ENCODE data around the gene NT5C3A. TPM values are rescaled to one million over a fixed set of nuclear protein-coding genes. Genes with fewer than 3 reads are reported as not detected.

The NT5C3A gene
- total and polyA plus RNA-seq, 9 donors: 17.4 to 33.0 (median 22.4) TPM

- DNase-seq: no peak
- no peaks in the 10 kb centered on the region for H3K4me1 ChIP-seq (ENCODE audit: insufficient read depth)
- WGBS, 3 donors: 11 to 14% (median 12%) methylated on average over 2 of the region's 2 CpGs
Observed at GRCh38 chr7:33087356-33087755, 24.8 kb upstream of the NT5C3A start.

GRCh38 chr7:33079763-33080690, 17.5 kb upstream of the NT5C3A start:
- Histone ChIP-seq H3K27me3 (no peaks in the 10 kb centered on the region), H3K4me1 (ENCODE audit: insufficient read depth) (no peaks in the 10 kb centered on the region), H3K9me3 (no peaks in the 10 kb centered on the region), H3K36me3 (no peaks in the 10 kb centered on the region), H3K4me3 (no peak overlapping the region), H3K27ac (no peak overlapping the region)
- 80 to 90% (median 83%) methylated on average over 9 of the region's 9 CpGs for WGBS, 3 donors
- TF ChIP-seq CTCF (IDR thresholded peaks at IDR 0.05): no peak
- no peak for TF ChIP-seq EP300 (IDR thresholded peaks at IDR 0.05)
- no peak for TF ChIP-seq POLR2A (IDR thresholded peaks at IDR 0.05)
- intact Hi-C loops (cut with DNase I): no loop called here
- no peak for DNase-seq

More at GRCh38 chr7:33087356-33087755, 24.8 kb upstream of the NT5C3A start:
- no peaks in the 10 kb centered on the region for H3K36me3 ChIP-seq
- intact Hi-C loops (cut with DNase I): no loop called here
- H3K27me3 ChIP-seq: no peaks in the 10 kb centered on the region
- TF ChIP-seq POLR2A (IDR thresholded peaks at IDR 0.05) (no peak), EP300 (IDR thresholded peaks at IDR 0.05) (no peak), CTCF (IDR thresholded peaks at IDR 0.05) (no peak)
- no peaks in the 10 kb centered on the region for H3K9me3 ChIP-seq
- no peak overlapping the region for H3K27ac ChIP-seq
- H3K4me3 ChIP-seq: no peak overlapping the region

GRCh38 chr7:33079096-33079495, 16.5 kb upstream of the NT5C3A start:
- no peaks in the 10 kb centered on the region for H3K9me3 ChIP-seq
- whole genome bisulfite sequencing, 3 donors: 80 to 88% (median 80%) methylated on average over 2 of the region's 2 CpGs
- H3K4me3 ChIP-seq: no peak overlapping the region
- intact Hi-C loops (cut with DNase I): no loop called here
- H3K4me1 ChIP-seq (ENCODE audit: insufficient read depth): no peaks in the 10 kb centered on the region
- no peaks in the 10 kb centered on the region for H3K36me3 ChIP-seq
- DNase-seq: no peak
- TF ChIP-seq POLR2A (IDR thresholded peaks at IDR 0.05) (no peak), EP300 (IDR thresholded peaks at IDR 0.05) (no peak), CTCF (IDR thresholded peaks at IDR 0.05) (no peak)
- H3K27ac ChIP-seq: no peak overlapping the region
- no peaks in the 10 kb centered on the region for H3K27me3 ChIP-seq

- Histone ChIP-seq H3K27ac (no peak overlapping the region), H3K4me1 (ENCODE audit: insufficient read depth) (no peaks in the 10 kb centered on the region), H3K27me3 (no peaks in the 10 kb centered on the region), H3K9me3 (no peaks in the 10 kb centered on the region), H3K4me3 (no peak overlapping the region), H3K36me3 (no peaks in the 10 kb centered on the region)
- intact Hi-C loops (cut with DNase I): no loop called here
- TF ChIP-seq POLR2A (IDR thresholded peaks at IDR 0.05): no peak
- TF ChIP-seq CTCF (IDR thresholded peaks at IDR 0.05): no peak
- no peak for TF ChIP-seq EP300 (IDR thresholded peaks at IDR 0.05)
- no peak for DNase-seq
- 67 to 85% (median 70%) methylated on average over 3 of the region's 3 CpGs for WGBS, 3 donors
Observed at GRCh38 chr7:33076737-33077136, 14.2 kb upstream of the NT5C3A start.
